K562 (cell line): ENCODE measurements around the gene TEX9. TPM values are rescaled to one million over a fixed set of nuclear protein-coding genes. Genes with fewer than 3 reads are reported as not detected.

Experiments used
- ATAC-seq: fragments of 200-7000 bp; cut with Tn5 transposase; 3 replicates; pipeline ENCODE4 v1.9.1; 2020; ENCODE audit warnings: moderate library complexity
- BruUV-seq: library from RNA; stranded (reverse); fragments of 400-500 nt; replicated peaks from 2 replicates; lab custom pipeline; 2021; lab: Mats Ljungman, UMichigan
- CTCF ChIA-PET: fragments of 300-600 bp; formaldehyde crosslinking; extraction: SDS; loops from one replicate; lab custom pipeline; 2021; ENCODE audit warnings: low intra/inter-chr PET ratio; lab: Yijun Ruan, JAX
- POLR2A ChIA-PET: fragments of 300-600, 350-650 bp; sonication (Branson Sonifier 250); formaldehyde crosslinking; extraction: SDS; loops from one replicate; lab custom pipeline; 2021; ENCODE audit warnings: antibody characterized with exemption, inconsistent platforms; lab: Yijun Ruan, JAX
- DNase-seq, 4 experiments: peaks; one replicate each; pipeline versions ENCODE4 v3.0.0 to v3.0.0-alpha.2; 2011 to 2018; ENCODE audit warnings: low spot score in 3 of 4, mixed read lengths in 3 of 4; ENCODE audit errors: extremely low read depth in 1 of 4
- FAIRE-seq: peaks from 2 replicates; lab custom pipeline; 2011; peaks lifted over from hg19 to GRCh38; lab: Jason Lieb, UNC
- H2AFZ ChIP-seq: 2 replicates; pipeline ENCODE4 v1.6.0; 2011; ENCODE audit warnings: low read depth, low read length, control low read depth, inconsistent platforms
- H3K27ac ChIP-seq: fragments of 200-600 bp; 3 replicates; pipeline ENCODE4 v1.8.0; 2011; ENCODE audit warnings: low read depth, mild to moderate bottlenecking, control low read depth, inconsistent platforms, low read length, moderate library complexity, mixed read lengths; ENCODE audit errors: extremely low read depth
- H3K27me3 ChIP-seq, 2 experiments: fragments of 300-600 bp in 1 of 2; 2 replicates in 1 of 2; 3 replicates in 1 of 2; pipeline versions ENCODE4 v1.6.0 to v1.8.0; 2011; ENCODE audit warnings: inconsistent platforms in 2 of 2, low read length in 2 of 2, mild to moderate bottlenecking in 1 of 2, mixed read lengths in 1 of 2, moderate library complexity in 1 of 2; ENCODE audit not compliant: control insufficient read depth in 2 of 2, insufficient read depth in 2 of 2
- H3K36me3 ChIP-seq: fragments of 300-600 bp; 3 replicates; pipeline ENCODE4 v1.8.0; 2011; ENCODE audit warnings: mild to moderate bottlenecking, low read length, inconsistent platforms; ENCODE audit not compliant: control insufficient read depth, insufficient read depth
- H3K4me1 ChIP-seq, 2 experiments: fragments of 200-600 bp in 1 of 2; replicated peaks in 1 of 2; 2 replicates in 1 of 2; 3 replicates in 1 of 2; pipeline versions ENCODE4 v1.5.1 to v1.8.0; 2011; ENCODE audit warnings: inconsistent platforms in 2 of 2, low read length in 2 of 2, mild to moderate bottlenecking in 1 of 2, mixed read lengths in 1 of 2, moderate library complexity in 1 of 2; ENCODE audit not compliant: control insufficient read depth in 2 of 2, insufficient read depth in 2 of 2
- H3K4me2 ChIP-seq: 2 replicates; pipeline ENCODE4 v1.6.1; 2011; ENCODE audit warnings: low read length, control low read depth, inconsistent platforms, mixed read lengths; ENCODE audit not compliant: insufficient read depth
- H3K4me3 ChIP-seq: fragments of 200-600 bp; sonication (generic), shearing (Covaris generic); 2 replicates; pipeline ENCODE4 v1.5.1; 2016; ENCODE audit warnings: control low read depth, inconsistent platforms
- H3K79me2 ChIP-seq: fragments of 200-600 bp; 3 replicates; pipeline ENCODE4 v1.8.0; 2011; ENCODE audit warnings: low read length, inconsistent platforms; ENCODE audit not compliant: control insufficient read depth, insufficient read depth
- H3K9ac ChIP-seq, 2 experiments: 2 replicates each; pipeline versions ENCODE4 v1.6.0 to v1.6.1; 2011; ENCODE audit warnings: low read depth in 2 of 2, low read length in 2 of 2, control low read depth in 1 of 2, inconsistent platforms in 1 of 2, mild to moderate bottlenecking in 1 of 2, mixed read lengths in 1 of 2; ENCODE audit not compliant: insufficient read depth in 1 of 2
- H3K9me1 ChIP-seq: one replicate; pipeline ENCODE4 v1.6.0; 2011; ENCODE audit warnings: inconsistent platforms, mild to moderate bottlenecking, low read length, moderate library complexity; ENCODE audit not compliant: control insufficient read depth, insufficient read depth
- H3K9me3 ChIP-seq: replicated peaks from 2 replicates; pipeline ENCODE4 v1.5.1; 2011; ENCODE audit warnings: low read depth, low read length, inconsistent platforms; ENCODE audit not compliant: control insufficient read depth, insufficient read depth
- H4K20me1 ChIP-seq: replicated peaks from 2 replicates; pipeline ENCODE4 v1.6.1; 2011; ENCODE audit warnings: low read length, inconsistent platforms, mixed read lengths; ENCODE audit not compliant: control insufficient read depth, insufficient read depth
- HLTF ChIP-seq: fragments of 450-650 bp; IDR thresholded peaks from 2 replicates; pipeline ENCODE4 v1.6.1; 2016
- MGA ChIP-seq: fragments of 450-650 bp; IDR thresholded peaks from 2 replicates; pipeline ENCODE4 v1.6.1; 2016; ENCODE audit warnings: mild to moderate bottlenecking, moderate library complexity
- RFX1 ChIP-seq: fragments of 450-650 bp; IDR thresholded peaks from 2 replicates; pipeline ENCODE4 v1.6.1; 2016; ENCODE audit warnings: mild to moderate bottlenecking, moderate library complexity
- SMARCC2 ChIP-seq: fragments of 450-650 bp; IDR thresholded peaks from 2 replicates; pipeline ENCODE4 v1.6.1; 2017; ENCODE audit warnings: antibody characterized with exemption, moderate library complexity, mild to moderate bottlenecking, low read depth
- WGBS: fragments of 100-300 bp; shearing (Covaris generic); methylation state at CpG from one replicate; pipeline ENCODE4 v1.1.6; 2016; ENCODE audit warnings: low coverage, mixed read lengths; ENCODE audit not compliant: insufficient coverage; ENCODE audit errors: missing lambda C conversion rate; 5-methylcytosine and 5-hydroxymethylcytosine counted together
- in situ Hi-C: fragments of 300-500 bp; cut with MboI; formaldehyde crosslinking; loops from 4 replicates; pipeline ENCODE4 v1.15.0; 2018; ENCODE audit warnings: inconsistent platforms, mixed read lengths
- intact Hi-C: fragments of 100-400 bp; cut with micrococcal nuclease; formaldehyde crosslinking; loops from 2 replicates; pipeline ENCODE4 v1.14.2; 2022
- polyA plus RNA-seq, 8 experiments: library from polyadenylated mRNA; depleted of rRNA in 4 of 8; stranded (reverse) in 5 of 8; unstranded in 3 of 8; fragments of >200 nt; fragmentation: Nextera tagmentation in 2 of 8; fragmentation: Illumina TruSeq in 1 of 8; extraction: Ambion mirVana in 2 of 8; extraction: Trizol in 1 of 8; gene quantifications; 2 replicates each; pipeline versions ENCODE4 v1.2.1 to v1.2.3, GENCODE V29; 2011 to 2014; ENCODE audit warnings: inconsistent platforms in 1 of 8, missing spikeins in 1 of 8
- total RNA-seq, 7 experiments: library from RNA; depleted of rRNA in 6 of 7; stranded (reverse); fragments of >200 nt in 6 of 7; fragmentation: Illumina TruSeq in 2 of 7; extraction: Trizol in 2 of 7; gene quantifications; 2 replicates each; pipeline versions ENCODE4 v1.2.1 to v1.2.3, GENCODE V29; 2011 to 2021; ENCODE audit warnings: low replicate concordance in 1 of 7

The TEX9 gene
- total and polyA plus RNA-seq, 9 of the 15 experiments (the other 6 are each of a cell fraction or from before 2014, with no cell fraction given): 0.93 to 3.6 (median 2.4) TPM

GRCh38 chr15:56322444-56322843, 42.8 kb upstream of the TEX9 start:
- Histone ChIP-seq H3K27ac (no peak overlapping the region), H3K4me3 (no peak overlapping the region), H3K79me2 (no peaks in the 10 kb centered on the region), H4K20me1 (no peaks in the 10 kb centered on the region), H3K27me3 (no peaks in the 10 kb centered on the region), H3K36me3 (no peaks in the 10 kb centered on the region), H3K9ac (no peak overlapping the region), H3K4me2 (no peak overlapping the region), H3K9me1 (no peaks in the 10 kb centered on the region), H3K9me3 (no peaks in the 10 kb centered on the region), H3K4me1 (peaks cover 0 to 5% of the 10 kb centered on the region in 2 experiments; a peak in 2 of 5 replicates), H2AFZ (peak overlapping the region; percentile 14; the same call in 1 of the 2 replicates)
- BruUV-seq: no TSS peak
- intact Hi-C loops (no loop called here), in situ Hi-C loops (no loop called here)
- FAIRE-seq (no peak), ATAC-seq (no peak), DNase-seq (no peak)
- ChIA-PET CTCF (no interaction called here), POLR2A (interaction anchor here (0.6 to 1.7 kb wide), 3 partner anchors 16 to 46 kb away, joined by 3 to 4 read pairs (median 3); no protein-coding TSS in a partner anchor)
- TF ChIP-seq RFX1 (peak; percentile 12; the same call in 1 of the 2 replicates), SMARCC2 (no peak), HLTF (no peak), MGA (peak; percentile 57; the same call in 1 of the 2 replicates)
- 10% methylated on average over 2 of the region's 2 CpGs for WGBS
